ENCODE measurements around the gene EXOSC1.

Gene EXOSC1

GRCh38 chr10:97459111-97459510, 13.3 kb upstream of the EXOSC1 start:
- Histone ChIP-seq H3K27me3 (ENCODE audit: insufficient read depth, low read length) (no peaks in the 10 kb centered on the region), H3K4me3 (ENCODE audit: low read length) (no peak overlapping the region), H3K27ac (ENCODE audit: low read depth, low read length) (no peak overlapping the region), H3K36me3 (ENCODE audit: insufficient read depth, low read length) (peaks cover 96% of the 10 kb centered on the region), H3K4me1 (ENCODE audit: insufficient read depth, low read length) (no peaks in the 10 kb centered on the region), H3K9me3 (ENCODE audit: insufficient read depth, low read depth, low read length) (no peaks in the 10 kb centered on the region), H3K9ac (ENCODE audit: low read depth, low read length) (no peak overlapping the region)
- WGBS = 98% methylated on average over 7 of the region's 7 CpGs

- peaks cover 96% of the 10 kb centered on the region for H3K36me3 ChIP-seq (ENCODE audit: insufficient read depth, low read length)
- 95% methylated on average over 3 of the region's 3 CpGs for WGBS
These were observed 10.9 kb upstream of the EXOSC1 start for GRCh38 chr10:97456686-97457065.

GRCh38 chr10:97456034-97456685, 10.4 kb upstream of the EXOSC1 start:
- no peak overlapping the region for H3K4me3 ChIP-seq (ENCODE audit: low read length)

More at GRCh38 chr10:97456686-97457065, 10.9 kb upstream of the EXOSC1 start:
- Histone ChIP-seq H3K9me3 (ENCODE audit: insufficient read depth, low read depth, low read length) (no peaks in the 10 kb centered on the region), H3K27ac (ENCODE audit: low read depth, low read length) (no peak overlapping the region), H3K4me3 (ENCODE audit: low read length) (no peak overlapping the region), H3K9ac (ENCODE audit: low read depth, low read length) (no peak overlapping the region), H3K27me3 (ENCODE audit: insufficient read depth, low read length) (no peaks in the 10 kb centered on the region), H3K4me1 (ENCODE audit: insufficient read depth, low read length) (no peaks in the 10 kb centered on the region)

GRCh38 chr10:97454330-97455036, 8.7 kb upstream of the EXOSC1 start:
- Histone ChIP-seq H3K27ac (ENCODE audit: low read depth, low read length) (no peak overlapping the region), H3K36me3 (ENCODE audit: insufficient read depth, low read length) (peaks cover 76% of the 10 kb centered on the region)

More at GRCh38 chr10:97456034-97456685, 10.4 kb upstream of the EXOSC1 start:
- Histone ChIP-seq H3K36me3 (ENCODE audit: insufficient read depth, low read length) (peaks cover 93% of the 10 kb centered on the region), H3K27me3 (ENCODE audit: insufficient read depth, low read length) (no peaks in the 10 kb centered on the region), H3K27ac (ENCODE audit: low read depth, low read length) (no peak overlapping the region), H3K9ac (ENCODE audit: low read depth, low read length) (no peak overlapping the region), H3K9me3 (ENCODE audit: insufficient read depth, low read depth, low read length) (no peaks in the 10 kb centered on the region), H3K4me1 (ENCODE audit: insufficient read depth, low read length) (no peaks in the 10 kb centered on the region)
- WGBS = 75% methylated on average over 5 of the region's 5 CpGs

GRCh38 chr10:97452352-97452751, 6.5 kb upstream of the EXOSC1 start:
- Histone ChIP-seq H3K9ac (ENCODE audit: low read depth, low read length) (no peak overlapping the region), H3K4me1 (ENCODE audit: insufficient read depth, low read length) (no peaks in the 10 kb centered on the region), H3K4me3 (ENCODE audit: low read length) (no peak overlapping the region), H3K36me3 (ENCODE audit: insufficient read depth, low read length) (peaks cover 59% of the 10 kb centered on the region), H3K9me3 (ENCODE audit: insufficient read depth, low read depth, low read length) (no peaks in the 10 kb centered on the region), H3K27me3 (ENCODE audit: insufficient read depth, low read length) (no peaks in the 10 kb centered on the region), H3K27ac (ENCODE audit: low read depth, low read length) (no peak overlapping the region)
- 93% methylated on average over 6 of the region's 6 CpGs for WGBS

More at GRCh38 chr10:97454330-97455036, 8.7 kb upstream of the EXOSC1 start:
- Histone ChIP-seq H3K9me3 (ENCODE audit: insufficient read depth, low read depth, low read length) (no peaks in the 10 kb centered on the region), H3K9ac (ENCODE audit: low read depth, low read length) (no peak overlapping the region), H3K27me3 (ENCODE audit: insufficient read depth, low read length) (no peaks in the 10 kb centered on the region), H3K4me1 (ENCODE audit: insufficient read depth, low read length) (no peaks in the 10 kb centered on the region), H3K4me3 (ENCODE audit: low read length) (no peak overlapping the region)
- WGBS = 94% methylated on average over 2 of the region's 3 CpGs

GRCh38 chr10:97451605-97452004, 5.8 kb upstream of the EXOSC1 start:
- Histone ChIP-seq H3K27ac (ENCODE audit: low read depth, low read length) (no peak overlapping the region), H3K4me3 (ENCODE audit: low read length) (no peak overlapping the region), H3K27me3 (ENCODE audit: insufficient read depth, low read length) (no peaks in the 10 kb centered on the region), H3K9me3 (ENCODE audit: insufficient read depth, low read depth, low read length) (no peaks in the 10 kb centered on the region), H3K4me1 (ENCODE audit: insufficient read depth, low read length) (no peaks in the 10 kb centered on the region), H3K36me3 (ENCODE audit: insufficient read depth, low read length) (peaks cover 51% of the 10 kb centered on the region), H3K9ac (ENCODE audit: low read depth, low read length) (no peak overlapping the region)
- 94% methylated on average over 17 of the region's 17 CpGs for WGBS

- Histone ChIP-seq H3K27me3 (ENCODE audit: insufficient read depth, low read length) (no peaks in the 10 kb centered on the region), H3K27ac (ENCODE audit: low read depth, low read length) (no peak overlapping the region), H3K4me3 (ENCODE audit: low read length) (no peak overlapping the region), H3K4me1 (ENCODE audit: insufficient read depth, low read length) (no peaks in the 10 kb centered on the region), H3K9me3 (ENCODE audit: insufficient read depth, low read depth, low read length) (no peaks in the 10 kb centered on the region), H3K9ac (ENCODE audit: low read depth, low read length) (no peak overlapping the region), H3K36me3 (ENCODE audit: insufficient read depth, low read length) (peaks cover 43% of the 10 kb centered on the region)
- WGBS = 93% methylated on average over 2 of the region's 2 CpGs
These were observed 5.0 kb upstream of the EXOSC1 start for GRCh38 chr10:97450828-97451227.

GRCh38 chr10:97445357-97445721, 467 bp downstream of the EXOSC1 start:
- Histone ChIP-seq H3K27ac (ENCODE audit: low read depth, low read length) (peak overlapping the region; percentile 67), H3K36me3 (ENCODE audit: insufficient read depth, low read length) (peaks cover 35% of the 10 kb centered on the region), H3K4me1 (ENCODE audit: insufficient read depth, low read length) (peaks cover 5% of the 10 kb centered on the region), H3K27me3 (ENCODE audit: insufficient read depth, low read length) (no peaks in the 10 kb centered on the region), H3K9ac (ENCODE audit: low read depth, low read length) (peak overlapping the region; percentile 86), H3K4me3 (ENCODE audit: low read length) (peak overlapping the region; percentile 96), H3K9me3 (ENCODE audit: insufficient read depth, low read depth, low read length) (no peaks in the 10 kb centered on the region)
- 2% methylated on average over 13 of the region's 13 CpGs for WGBS

GRCh38 chr10:97444212-97444611, 1.6 kb downstream of the EXOSC1 start:
- WGBS = 94% methylated on average over 1 of the region's 1 CpG
- Histone ChIP-seq H3K9me3 (ENCODE audit: insufficient read depth, low read depth, low read length) (no peaks in the 10 kb centered on the region), H3K27me3 (ENCODE audit: insufficient read depth, low read length) (no peaks in the 10 kb centered on the region), H3K36me3 (ENCODE audit: insufficient read depth, low read length) (peaks cover 44% of the 10 kb centered on the region), H3K9ac (ENCODE audit: low read depth, low read length) (peak overlapping the region; percentile 86; the same call in 1 of the 2 replicates), H3K27ac (ENCODE audit: low read depth, low read length) (no peak overlapping the region), H3K4me1 (ENCODE audit: insufficient read depth, low read length) (peaks cover 5% of the 10 kb centered on the region), H3K4me3 (ENCODE audit: low read length) (peak overlapping the region; percentile 96; the same call in 1 of the 2 replicates)

GRCh38 chr10:97442277-97442676, 3.5 kb downstream of the EXOSC1 start:
- 96% methylated on average over 1 of the region's 1 CpG for WGBS
- Histone ChIP-seq H3K4me1 (ENCODE audit: insufficient read depth, low read length) (peaks cover 5% of the 10 kb centered on the region), H3K27me3 (ENCODE audit: insufficient read depth, low read length) (no peaks in the 10 kb centered on the region), H3K4me3 (ENCODE audit: low read length) (no peak overlapping the region), H3K27ac (ENCODE audit: low read depth, low read length) (no peak overlapping the region), H3K9ac (ENCODE audit: low read depth, low read length) (no peak overlapping the region), H3K36me3 (ENCODE audit: insufficient read depth, low read length) (peaks cover 58% of the 10 kb centered on the region), H3K9me3 (ENCODE audit: insufficient read depth, low read depth, low read length) (no peaks in the 10 kb centered on the region)

GRCh38 chr10:97435211-97435610, 10.6 kb downstream of the EXOSC1 start:
- no peaks in the 10 kb centered on the region for H3K27me3 ChIP-seq (ENCODE audit: insufficient read depth, low read length)
- H3K4me1 ChIP-seq (ENCODE audit: insufficient read depth, low read length) = no peaks in the 10 kb centered on the region
- no peak overlapping the region for H3K9ac ChIP-seq (ENCODE audit: low read depth, low read length)
- H3K9me3 ChIP-seq (ENCODE audit: insufficient read depth, low read depth, low read length) = no peaks in the 10 kb centered on the region
- no peak overlapping the region for H3K27ac ChIP-seq (ENCODE audit: low read depth, low read length)
- no peak overlapping the region for H3K4me3 ChIP-seq (ENCODE audit: low read length)
- WGBS = 96% methylated on average over 6 of the region's 6 CpGs
- H3K36me3 ChIP-seq (ENCODE audit: insufficient read depth, low read length) = peaks cover 78% of the 10 kb centered on the region
